H1 (cell line): ENCODE measurements around the gene RNFT2. TPM values are rescaled to one million over a fixed set of nuclear protein-coding genes. Genes with fewer than 3 reads are reported as not detected.

Source experiments
- CTCF ChIA-PET: fragments of 300-600 bp; sonication (Branson Sonifier 250); formaldehyde crosslinking; loops from one replicate; lab custom pipeline; 2021; ENCODE audit not compliant: partially characterized antibody; lab: Charles Lee
- POLR2A ChIA-PET: fragments of 300-600 bp; sonication (Branson Sonifier 250); formaldehyde crosslinking; loops from one replicate; lab custom pipeline; 2021; ENCODE audit warnings: inconsistent platforms; ENCODE audit not compliant: partially characterized antibody; lab: Charles Lee
- DNase-seq, 2 experiments: peaks; one replicate each; pipeline versions ENCODE4 v3.0.0 to v3.0.0-alpha.2; 2010 to 2022; ENCODE audit warnings: low spot score in 2 of 2, low read depth in 1 of 2, mixed read lengths in 1 of 2
- FAIRE-seq: peaks from 2 replicates; lab custom pipeline; 2011; peaks lifted over from hg19 to GRCh38; lab: Jason Lieb, UNC
- H2AFZ ChIP-seq: 2 replicates; pipeline ENCODE4 v1.8.1; 2012; ENCODE audit warnings: low read length, inconsistent platforms
- H2AK5ac ChIP-seq: 2 replicates; pipeline ENCODE4 v1.6.1; 2013; ENCODE audit warnings: low read depth, low read length
- H2BK120ac ChIP-seq: replicated peaks from 2 replicates; pipeline ENCODE3; 2013; ENCODE audit warnings: low read depth, low read length, inconsistent platforms
- H2BK12ac ChIP-seq: 2 replicates; pipeline ENCODE4 v1.6.1; 2013; ENCODE audit warnings: low read depth, low read length
- H2BK15ac ChIP-seq: 2 replicates; pipeline ENCODE4 v1.6.1; 2013; ENCODE audit warnings: low read length
- H2BK20ac ChIP-seq: 2 replicates; pipeline ENCODE4 v1.6.1; 2013; ENCODE audit warnings: low read length
- H2BK5ac ChIP-seq: 2 replicates; pipeline ENCODE4 v1.6.1; 2013; ENCODE audit warnings: low read depth, low read length
- H3K14ac ChIP-seq: 2 replicates; pipeline ENCODE4 v1.6.1; 2013; ENCODE audit warnings: inconsistent platforms; ENCODE audit not compliant: insufficient read length
- H3K18ac ChIP-seq: 2 replicates; pipeline ENCODE4 v1.6.1; 2013; ENCODE audit warnings: low read length; ENCODE audit errors: extremely low read depth
- H3K23ac ChIP-seq: 2 replicates; pipeline ENCODE4 v1.6.1; 2013; ENCODE audit warnings: inconsistent platforms; ENCODE audit not compliant: insufficient read length
- H3K23me2 ChIP-seq: 2 replicates; pipeline ENCODE4 v1.6.1; 2013; ENCODE audit warnings: low read depth, low read length
- H3K27ac ChIP-seq: 2 replicates; pipeline ENCODE4 v1.6.1; 2011; ENCODE audit warnings: low read depth, low read length, inconsistent platforms
- H3K27me3 ChIP-seq, 4 experiments: replicated peaks in 1 of 4; 1 replicate in 1 of 4; 2 replicates in 3 of 4; pipeline versions ENCODE4 v1.6.1 to v1.8.1; 2011 to 2013; ENCODE audit warnings: low read length in 3 of 4, mild to moderate bottlenecking in 3 of 4, inconsistent platforms in 2 of 4, mixed read lengths in 2 of 4, moderate library complexity in 1 of 4; ENCODE audit not compliant: control insufficient read depth in 3 of 4, insufficient read depth in 3 of 4; ENCODE audit errors: extremely low read depth in 1 of 4
- H3K36me3 ChIP-seq, 4 experiments: 2 replicates each; pipeline versions ENCODE4 v1.6.1 to v1.8.1; 2011 to 2013; ENCODE audit warnings: mild to moderate bottlenecking in 4 of 4, low read length in 3 of 4, moderate library complexity in 2 of 4, control low read depth in 1 of 4, inconsistent platforms in 1 of 4; ENCODE audit not compliant: insufficient read depth in 4 of 4, control insufficient read depth in 2 of 4
- H3K4ac ChIP-seq: replicated peaks from 2 replicates; pipeline ENCODE3; 2013; ENCODE audit warnings: low read length, low read depth, mixed read lengths, inconsistent platforms; ENCODE audit not compliant: insufficient read length
- H3K4me1 ChIP-seq, 4 experiments: replicated peaks in 1 of 4; 1 replicate in 1 of 4; 2 replicates in 3 of 4; pipeline versions ENCODE4 v1.6.1 to v1.8.1; 2011 to 2013; ENCODE audit warnings: low read length in 3 of 4, inconsistent platforms in 2 of 4, mixed read lengths in 1 of 4; ENCODE audit not compliant: insufficient read depth in 4 of 4, control insufficient read depth in 3 of 4
- H3K4me2 ChIP-seq, 2 experiments: 2 replicates each; pipeline versions ENCODE4 v1.6.1 to v1.8.1; 2011 to 2013; ENCODE audit warnings: low read depth in 2 of 2, low read length in 2 of 2, control low read depth in 1 of 2, inconsistent platforms in 1 of 2, mild to moderate bottlenecking in 1 of 2; ENCODE audit not compliant: insufficient read depth in 1 of 2
- H3K4me3 ChIP-seq, 4 experiments: fragments of 200-600, 300-600 bp in 1 of 4; sonication (generic), shearing (Covaris generic), sonication (Bioruptor Twin) in 1 of 4; 2 replicates each; pipeline versions ENCODE4 v1.5.1 to v1.8.1; 2011 to 2016; ENCODE audit warnings: low read length in 4 of 4, low read depth in 3 of 4, control low read depth in 2 of 4, inconsistent platforms in 2 of 4, mild to moderate bottlenecking in 2 of 4, mixed read lengths in 1 of 4, moderate library complexity in 1 of 4; ENCODE audit not compliant: insufficient read depth in 2 of 4; ENCODE audit errors: extremely low read depth in 1 of 4
- H3K56ac ChIP-seq: replicated peaks from 2 replicates; pipeline ENCODE3; 2013; ENCODE audit warnings: low read depth, mild to moderate bottlenecking, mixed read lengths, low read length, inconsistent platforms; ENCODE audit not compliant: insufficient read length
- H3K79me1 ChIP-seq: 2 replicates; pipeline ENCODE4 v1.6.1; 2013; ENCODE audit warnings: low read depth, low read length, control low read depth
- H3K79me2 ChIP-seq, 2 experiments: 2 replicates each; pipeline versions ENCODE4 v1.6.1 to v1.8.1; 2012 to 2013; ENCODE audit warnings: low read length in 2 of 2, mild to moderate bottlenecking in 2 of 2, inconsistent platforms in 1 of 2; ENCODE audit not compliant: insufficient read depth in 2 of 2, control insufficient read depth in 1 of 2
- H3K9ac ChIP-seq, 4 experiments: replicated peaks in 1 of 4; 1 replicate in 1 of 4; 2 replicates in 3 of 4; pipeline versions ENCODE4 v1.6.1 to v1.8.1; 2011 to 2013; ENCODE audit warnings: low read depth in 3 of 4, low read length in 3 of 4, control low read depth in 2 of 4, mild to moderate bottlenecking in 2 of 4, moderate library complexity in 2 of 4, inconsistent platforms in 1 of 4; ENCODE audit errors: extremely low read depth in 1 of 4
- H3K9me3 ChIP-seq, 2 experiments: 2 replicates each; pipeline versions ENCODE4 v1.6.1 to v1.8.1; 2012 to 2013; ENCODE audit warnings: mild to moderate bottlenecking in 2 of 2, moderate library complexity in 2 of 2, control low read depth in 1 of 2, inconsistent platforms in 1 of 2, low read depth in 1 of 2, low read length in 1 of 2, mixed read lengths in 1 of 2; ENCODE audit not compliant: insufficient read depth in 2 of 2
- H4K20me1 ChIP-seq, 2 experiments: replicated peaks in 1 of 2; 2 replicates each; pipeline versions ENCODE3 to v1.8.1; 2011 to 2013; ENCODE audit warnings: inconsistent platforms in 2 of 2, low read length in 2 of 2, mild to moderate bottlenecking in 1 of 2; ENCODE audit not compliant: insufficient read depth in 2 of 2, control insufficient read depth in 1 of 2
- H4K5ac ChIP-seq: 2 replicates; pipeline ENCODE4 v1.6.1; 2013; ENCODE audit warnings: low read length, low read depth, mixed read lengths, inconsistent platforms; ENCODE audit not compliant: insufficient read length
- H4K8ac ChIP-seq: 2 replicates; pipeline ENCODE4 v1.8.0; 2013; ENCODE audit warnings: mild to moderate bottlenecking, moderate library complexity, low read length, inconsistent platforms; ENCODE audit not compliant: insufficient read depth; ENCODE audit errors: extremely low read depth
- H4K91ac ChIP-seq: replicated peaks from 2 replicates; pipeline ENCODE3; 2013; ENCODE audit warnings: low read length, mixed read lengths, inconsistent platforms; ENCODE audit not compliant: insufficient read length
- ASH2L ChIP-seq: fragments of 200-600, 300-600 bp; sonication (generic); IDR thresholded peaks from one replicate; pipeline ENCODE4 v1.7.1; 2017; ENCODE audit warnings: low read length
- ATF2 ChIP-seq: IDR thresholded peaks from 2 replicates; pipeline ENCODE4 v1.6.1; 2012; ENCODE audit warnings: low read length, inconsistent platforms
- ATF3 ChIP-seq: IDR thresholded peaks from 2 replicates; pipeline ENCODE4 v1.6.1; 2011; ENCODE audit warnings: low read depth, mild to moderate bottlenecking, low read length; ENCODE audit not compliant: insufficient read depth
- BACH1 ChIP-seq: IDR thresholded peaks from 2 replicates; pipeline ENCODE4 v1.6.1; 2012; ENCODE audit warnings: low read length, improper control_type of control experiment
- BRCA1 ChIP-seq: IDR thresholded peaks from 2 replicates; pipeline ENCODE4 v1.6.1; 2012; ENCODE audit warnings: low read depth, low read length, improper control_type of control experiment
- CBX5 ChIP-seq: fragments of 300-800, 300-1000 bp; sonication (generic); IDR thresholded peaks from 2 replicates; pipeline ENCODE4 v1.7.1; 2016; ENCODE audit warnings: antibody characterized with exemption, low read length, low read depth
- CEBPB ChIP-seq: IDR thresholded peaks from 2 replicates; pipeline ENCODE4 v1.6.1; 2012; ENCODE audit warnings: low read depth, low read length
- CHD2 ChIP-seq: IDR thresholded peaks from 2 replicates; pipeline ENCODE4 v1.6.1; 2012; ENCODE audit warnings: low read length, improper control_type of control experiment
- NRF1 ChIP-seq: IDR thresholded peaks from 2 replicates; pipeline ENCODE4 v1.6.1; 2011; ENCODE audit warnings: mild to moderate bottlenecking, low read depth, low read length, improper control_type of control experiment
- SIX5 ChIP-seq: IDR thresholded peaks from 2 replicates; pipeline ENCODE4 v1.6.1; 2011; ENCODE audit warnings: mild to moderate bottlenecking, low read depth, low read length
- SP2 ChIP-seq: IDR thresholded peaks from 2 replicates; pipeline ENCODE4 v1.6.1; 2012; ENCODE audit warnings: mild to moderate bottlenecking, low read length, inconsistent platforms
- SRF ChIP-seq: IDR thresholded peaks from 2 replicates; pipeline ENCODE4 v1.6.1; 2011; ENCODE audit warnings: mild to moderate bottlenecking, low read depth, low read length, moderate library complexity
- SUZ12 ChIP-seq: fragments of 200-600 bp; sonication (generic); IDR thresholded peaks from 2 replicates; pipeline ENCODE4 v1.6.1; 2012; ENCODE audit warnings: mild to moderate bottlenecking, inconsistent platforms, low read length, moderate library complexity, mixed read lengths
- ZNF274 ChIP-seq: IDR thresholded peaks from 2 replicates; pipeline ENCODE4 v1.7.0; 2012; ENCODE audit warnings: low read length, borderline replicate concordance; ENCODE audit errors: extremely low read depth
- WGBS, 2 experiments: shearing (Covaris generic) in 1 of 2; methylation state at CpG; one replicate each; pipeline versions ENCODE4 v1.1.6 to v1.1.7; 2013 to 2015; ENCODE audit warnings: low lambda C conversion rate in 2 of 2, mixed read lengths in 2 of 2, inconsistent platforms in 1 of 2, low coverage in 1 of 2, missing lambda C conversion rate in 1 of 2; ENCODE audit not compliant: insufficient replicate concordance in 2 of 2, insufficient coverage in 1 of 2, insufficient read length in 1 of 2; ENCODE audit errors: extremely low coverage in 1 of 2, missing lambda C conversion rate in 1 of 2; 5-methylcytosine and 5-hydroxymethylcytosine counted together
- polyA plus RNA-seq, 7 experiments: library from polyadenylated mRNA; depleted of rRNA in 3 of 7; stranded (reverse) in 5 of 7; unstranded in 2 of 7; fragments of >200 nt in 5 of 7; fragments of 200-250 nt in 2 of 7; gene quantifications; 1 replicate in 5 of 7; 2 replicates in 1 of 7; 4 replicates in 1 of 7; pipeline versions ENCODE4 v1.2.1 to v1.2.3, GENCODE V29; 2011 to 2013; ENCODE audit warnings: missing spikeins in 2 of 7, mixed read lengths in 2 of 7
- total RNA-seq: library from RNA; stranded (reverse); fragmentation: NEBNext Ultra II Directional; extraction: Animal tissue kit (Norgen Biotek cat#: 25700); gene quantifications from 2 replicates; pipeline ENCODE4 v1.2.1, GENCODE V29; 2021

Gene RNFT2
- total and polyA plus RNA-seq, 2 of the 8 experiments (the other 6 are each of a cell fraction or from before 2014, with no cell fraction given) = 14.2 to 33.1 TPM

DNA sequence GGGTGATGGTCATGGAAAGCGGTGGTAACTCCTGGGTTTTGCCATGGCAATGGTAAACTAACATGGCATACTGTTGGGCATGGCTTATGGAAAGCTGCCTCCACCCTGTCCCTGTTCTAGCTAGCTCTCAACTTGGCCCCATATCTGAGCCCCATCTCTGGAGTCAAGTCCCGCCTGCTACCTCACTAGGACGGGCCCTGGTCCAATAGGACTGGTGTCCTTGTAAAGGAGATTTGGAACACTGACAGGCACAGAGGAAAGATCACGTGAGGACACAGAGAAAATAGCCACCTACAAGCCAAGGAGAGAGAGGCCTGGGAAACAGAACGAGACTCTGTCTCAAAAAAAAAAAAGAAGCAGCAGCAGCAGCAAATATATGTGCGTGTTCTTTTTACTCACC is 59.8 kb downstream of the RNFT2 start:
- Histone ChIP-seq H3K4me3 (no peak overlapping the region), H2AFZ (no peak overlapping the region), H3K18ac (no peak overlapping the region), H3K23ac (no peak overlapping the region), H2AK5ac (no peak overlapping the region), H4K8ac (no peak overlapping the region), H2BK120ac (no peak overlapping the region), H4K5ac (no peak overlapping the region), H3K36me3 (peaks cover 0 to 8% (median 4%) of the 10 kb centered on the region in 4 experiments; a peak in 3 of 8 replicates), H2BK12ac (no peak overlapping the region), H2BK15ac (no peak overlapping the region), H3K56ac (no peak overlapping the region), H3K79me2 (no peaks in the 10 kb centered on the region), H3K14ac (no peak overlapping the region), H3K23me2 (no peaks in the 10 kb centered on the region), H3K4me2 (no peak overlapping the region), H4K91ac (no peak overlapping the region), H3K9me3 (0 out of 4 replicates have a peak, but pooled peaks cover 0 to 3% of the 10 kb centered on the region in 2 experiments), H3K9ac (no peak overlapping the region), H3K79me1 (no peaks in the 10 kb centered on the region), H3K27ac (no peak overlapping the region), H4K20me1 (peaks cover 0 to 2% of the 10 kb centered on the region in 2 experiments), H3K4ac (no peak overlapping the region), H2BK5ac (no peak overlapping the region), H3K27me3 (no peaks in the 10 kb centered on the region), H3K4me1 (no peaks in the 10 kb centered on the region), H2BK20ac (no peak overlapping the region)
- DNase-seq (no peak), FAIRE-seq (no peak)
- WGBS, 2 experiments = 89% methylated on average over 5 of the region's 6 CpGs; no CpG with 5 or more reads in 1 of the 2 experiments
- CTCF ChIA-PET = interaction anchor here (0.6 kb wide), 1 partner anchor 40 kb away, joined by 3 read pairs; no protein-coding TSS in a partner anchor
- POLR2A ChIA-PET = no interaction called here
- TF ChIP-seq SP2 = no peak
- no peak for TF ChIP-seq BACH1
- no peak for TF ChIP-seq ATF3
- TF ChIP-seq CBX5 = no peak
- no peak for TF ChIP-seq CEBPB
- TF ChIP-seq NRF1 = no peak
- TF ChIP-seq ZNF274 = no peak
- no peak for TF ChIP-seq ASH2L
- no peak for TF ChIP-seq ATF2
- no peak for TF ChIP-seq SIX5
- no peak for TF ChIP-seq CHD2
- TF ChIP-seq SUZ12 = no peak
- TF ChIP-seq SRF = no peak
- no peak for TF ChIP-seq BRCA1
